ENCODE results near the gene CCL21. TPM values are rescaled to one million over a fixed set of nuclear protein-coding genes. Genes with fewer than 3 reads are reported as not detected.

CCL21 gene
- total and polyA plus RNA-seq, 2 of the 8 experiments (the other 6 are each of a cell fraction or from before 2014, with no cell fraction given) = not detected

DNA sequence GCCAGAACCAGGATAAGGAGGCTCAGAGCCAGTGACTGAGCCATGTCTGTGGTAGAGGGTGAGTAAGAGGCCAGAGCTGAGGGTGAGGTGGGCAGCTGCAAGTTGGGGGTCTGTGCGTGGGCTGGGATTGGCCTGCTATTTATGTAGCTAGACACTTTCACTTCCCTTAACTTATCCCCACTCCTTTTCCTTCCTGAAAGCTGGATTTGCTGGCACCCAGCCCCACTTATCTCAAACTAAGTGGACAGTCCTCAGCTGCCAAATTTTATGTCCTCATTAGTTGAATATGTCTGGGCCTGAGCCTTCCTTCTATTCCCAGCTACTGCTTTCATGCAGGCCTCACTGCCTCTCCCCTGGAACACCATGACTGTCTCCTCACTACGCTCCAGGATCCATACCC, at the start of gene CCL21 (continued):
- TF ChIP-seq ATF2 (IDR thresholded peaks at IDR 0.05; ENCODE audit: low read length) (no peak), SP2 (IDR thresholded peaks at IDR 0.05; ENCODE audit: low read length) (no peak), YY1 (IDR thresholded peaks at IDR 0.05; ENCODE audit: low read depth, low read length) (no peak)

Data from H1 (cell line).